HG02798 (cell line): ENCODE measurements around the gene GOLGA6L1.
"Not testable (repeated sequence)": the region's sequence is repeated elsewhere in the genome, so short reads cannot be mapped to it uniquely, and the experiment has no call there.

ENCODE experiments used
- ATAC-seq: cut with Tn5 transposase; IDR thresholded peaks from one replicate; pipeline ENCODE4 v1.9.1; 2021; ENCODE audit warnings: mild to moderate bottlenecking; ENCODE audit not compliant: unreplicated experiment, poor library complexity

Gene GOLGA6L1, protein sequence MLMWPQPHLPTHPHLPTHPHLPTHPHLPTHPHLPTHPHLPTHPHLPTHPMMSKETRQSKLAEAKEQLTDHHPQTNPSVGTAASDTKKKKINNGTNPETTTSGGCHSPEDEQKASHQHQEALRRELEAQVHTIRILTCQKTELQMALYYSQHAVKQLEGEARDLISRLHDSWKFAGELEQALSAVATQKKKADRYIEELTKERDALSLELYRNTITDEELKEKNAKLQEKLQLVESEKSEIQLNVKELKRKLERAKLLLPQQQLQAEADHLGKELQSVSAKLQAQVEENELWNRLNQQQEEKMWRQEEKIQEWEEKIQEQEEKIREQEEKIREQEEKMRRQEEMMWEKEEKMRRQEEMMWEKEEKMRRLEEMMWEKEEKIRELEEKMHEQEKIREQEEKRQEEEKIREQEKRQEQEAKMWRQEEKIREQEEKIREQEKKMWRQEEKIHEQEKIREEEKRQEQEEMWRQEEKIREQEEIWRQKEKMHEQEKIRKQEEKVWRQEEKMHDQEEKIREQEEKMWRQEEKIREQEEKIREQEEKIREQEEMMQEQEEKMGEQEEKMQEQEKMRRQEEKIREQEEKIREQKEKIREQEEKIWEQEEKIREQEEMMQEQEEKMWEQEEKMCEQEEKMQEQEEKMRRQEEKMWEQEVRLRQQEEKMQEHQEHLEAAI

DNA sequence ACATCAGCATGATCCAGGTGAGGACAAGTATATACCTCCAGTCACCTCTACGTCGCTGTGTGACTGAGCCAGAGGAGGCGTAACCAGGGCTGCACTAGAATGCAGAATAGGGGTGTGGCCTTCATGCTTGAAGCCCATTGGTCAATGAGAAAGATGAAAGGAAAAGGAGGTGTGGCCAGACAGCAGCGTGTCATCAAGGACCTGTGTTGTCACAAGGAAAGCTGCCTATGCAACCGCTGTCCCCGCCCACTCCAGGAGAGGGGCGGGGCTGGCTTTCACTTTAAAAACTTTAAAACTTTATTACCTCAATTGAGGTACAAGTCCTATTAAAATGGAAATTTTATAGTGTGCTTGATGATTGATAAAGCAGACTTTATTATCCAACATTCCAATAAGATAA lies at the start of gene GOLGA6L1:
GOLGA6L1 (minus strand) TSS at position 101 of the 400 bp plus-strand sequence; CDS start at position 10, 91 bp downstream.
- not testable (repeated sequence) for ATAC-seq

DNA sequence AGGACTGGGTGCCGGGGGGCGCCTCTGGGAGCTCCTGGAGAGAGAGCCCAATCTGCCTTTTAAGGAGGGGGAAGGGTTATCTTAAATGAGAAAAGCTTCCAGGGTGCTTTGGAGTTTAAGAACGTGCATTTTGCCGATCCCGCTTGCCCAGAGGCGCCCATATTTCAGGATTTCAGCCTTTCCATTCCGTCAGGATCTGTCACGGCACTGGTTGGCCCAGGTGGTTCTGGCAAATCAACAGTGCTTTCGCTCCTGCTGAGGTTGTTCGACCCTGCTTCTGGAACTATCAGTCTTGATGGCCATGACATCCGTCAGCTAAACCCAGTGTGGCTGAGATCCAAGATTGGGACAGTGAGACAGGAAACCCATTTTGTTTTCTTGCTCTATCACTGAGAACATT lies 44.6 kb upstream of the GOLGA6L1 start:
- not testable (repeated sequence) for ATAC-seq

DNA sequence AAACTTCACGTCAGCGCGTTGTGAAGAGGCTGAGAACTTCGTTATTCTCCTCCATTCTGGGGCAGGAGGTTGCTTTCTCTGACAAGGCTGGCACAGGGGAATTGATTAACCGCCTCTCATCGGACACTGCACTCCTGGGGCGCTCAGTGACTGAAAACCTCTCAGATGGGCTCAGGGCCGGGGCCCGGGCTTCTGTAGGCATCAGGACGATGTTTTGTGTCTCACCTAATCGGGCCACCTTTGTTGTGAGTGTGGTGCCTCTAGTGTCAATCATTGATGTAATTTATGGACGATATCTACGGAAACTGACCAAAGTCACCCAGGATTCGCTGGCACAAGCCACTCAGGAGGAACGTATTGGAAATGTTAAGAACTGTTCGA lies 43.9 kb upstream of the GOLGA6L1 start:
- not testable (repeated sequence) for ATAC-seq

- ATAC-seq, result not testable (repeated sequence)
Observed at GRCh38 chr15:23179768-23180546, 43.3 kb upstream of the GOLGA6L1 start.

DNA sequence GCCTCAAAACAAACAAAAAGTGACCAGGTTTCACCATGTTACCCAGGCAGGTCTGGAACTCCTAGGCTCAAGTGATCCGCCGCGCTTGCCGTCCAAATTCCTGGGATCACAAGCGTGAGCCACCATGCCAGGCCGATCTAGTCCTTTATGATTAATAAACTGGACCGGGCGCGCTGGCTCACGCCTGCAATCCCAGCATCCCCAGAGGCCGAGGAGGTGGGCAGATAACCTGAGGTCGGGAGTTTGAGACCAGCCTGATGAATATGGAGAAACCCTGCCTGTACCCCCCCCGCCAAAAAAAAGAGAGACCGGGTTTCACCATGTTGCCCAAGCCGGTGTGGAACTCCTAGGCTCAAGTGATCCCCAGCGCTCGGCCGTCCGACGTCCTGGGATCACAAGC lies 40.1 kb upstream of the GOLGA6L1 start:
- ATAC-seq, result not testable (repeated sequence)

GRCh38 chr15:23175606-23176005 lies 39.0 kb upstream of the GOLGA6L1 start:
- ATAC-seq, result not testable (repeated sequence)

- not testable (repeated sequence) for ATAC-seq
Observed at GRCh38 chr15:23174609-23175140, 38.1 kb upstream of the GOLGA6L1 start.

DNA sequence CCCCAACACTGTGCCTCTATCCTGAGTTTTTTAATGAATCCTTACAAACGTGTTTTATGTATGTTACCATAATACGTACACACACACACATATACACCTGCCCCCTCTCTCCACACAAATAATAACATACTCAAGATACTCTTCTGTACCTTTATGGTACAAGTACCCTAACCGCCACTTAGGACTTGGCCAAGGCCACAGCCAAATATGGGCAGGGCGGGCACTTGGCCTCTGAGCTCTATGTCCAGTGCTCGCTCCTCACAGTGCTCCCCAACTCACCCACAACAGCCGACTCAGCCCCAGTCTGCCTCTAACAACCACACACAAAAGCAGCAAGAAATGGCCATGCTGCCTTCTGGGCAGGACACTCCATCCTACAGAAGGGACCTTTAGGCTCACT lies 3.8 kb downstream of the GOLGA6L1 start:
- ATAC-seq, result not testable (repeated sequence)

- no peak for ATAC-seq
Observed at GRCh38 chr15:23118208-23118607, 18.4 kb downstream of the GOLGA6L1 start.

- ATAC-seq, result no peak
Observed at GRCh38 chr15:23095796-23096195, 40.8 kb downstream of the GOLGA6L1 start.

GRCh38 chr15:23083115-23083514 lies 53.5 kb downstream of the GOLGA6L1 start:
- no peak for ATAC-seq

- not testable (repeated sequence) for ATAC-seq
Observed at GRCh38 chr15:23081996-23082737, 54.5 kb downstream of the GOLGA6L1 start.

DNA sequence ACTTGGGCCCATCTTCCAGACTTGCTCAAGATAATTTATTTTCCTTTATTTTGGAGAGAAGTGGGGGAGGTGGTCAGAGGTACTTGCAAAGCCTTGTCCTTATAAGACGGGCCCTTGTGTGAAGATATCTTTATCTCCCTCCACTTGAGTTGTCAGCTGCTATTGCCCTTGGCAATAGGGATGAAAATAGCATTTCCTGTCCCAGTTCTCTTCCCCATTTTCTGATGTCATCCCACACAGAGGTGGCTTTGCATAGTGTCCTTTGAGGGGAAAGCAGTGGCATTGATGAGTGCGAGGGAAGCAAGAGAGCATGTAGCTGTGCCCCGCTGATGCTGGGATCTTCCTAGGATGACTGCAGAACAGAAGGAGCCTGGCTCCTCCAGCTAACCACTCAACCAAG lies 55.4 kb downstream of the GOLGA6L1 start:
- ATAC-seq, result no peak

- ATAC-seq, result no peak
Observed at GRCh38 chr15:23079766-23080165, 56.9 kb downstream of the GOLGA6L1 start.
